Adrenal gland (tissue), 5 donors: ENCODE results near the gene BRD1.

Source experiments
- POLR2A ChIP-seq, 2 donors: fragments of 450-650 bp; IDR thresholded peaks; one replicate each; pipeline ENCODE4 v1.6.1; 2017; ENCODE audit warnings: antibody characterized with exemption in 2 of 2, mild to moderate bottlenecking in 2 of 2, moderate library complexity in 1 of 2
- TF ChIP-seq, protein P1 (sequence below), 6 experiments: fragments of 450-650 bp in 4 of 6; fragments of 200-600 bp in 2 of 6; sonication (generic) in 1 of 6; IDR thresholded peaks; 1 replicate in 5 of 6; 2 replicates in 1 of 6; pipeline versions ENCODE4 v1.5.1 to v1.8.0; 2016 to 2021; ENCODE audit warnings: antibody characterized with exemption in 6 of 6, mild to moderate bottlenecking in 2 of 6, moderate library complexity in 1 of 6
- donor health status: DM: no; HTN: no; CAD: no.

DNA sequence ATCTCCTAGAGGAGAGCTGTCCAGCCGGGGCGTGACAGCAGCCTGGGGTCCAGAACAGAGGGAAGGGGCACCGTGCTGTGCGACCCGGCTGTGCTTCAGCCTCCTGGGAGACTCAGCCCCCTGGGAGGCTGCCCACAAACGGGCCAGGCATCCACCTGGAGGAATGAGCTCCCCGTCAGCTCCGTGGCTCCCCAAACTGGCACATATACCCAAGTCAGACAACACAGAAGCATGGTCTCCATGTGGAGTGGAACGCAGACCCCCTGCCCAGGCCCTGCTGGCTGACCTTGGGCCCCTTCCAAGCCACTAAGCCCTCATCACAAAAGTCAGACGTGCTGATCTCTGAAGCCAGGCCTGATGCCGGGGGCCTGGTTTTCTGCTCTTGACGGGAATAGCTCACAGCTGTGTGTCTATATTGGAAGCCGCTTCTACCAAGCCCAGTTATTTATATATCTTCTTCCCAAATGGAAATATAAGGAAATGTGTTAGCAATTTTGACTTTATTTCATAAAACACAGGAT lies 91.7 kb downstream of the BRD1 start:
- TF ChIP-seq POLR2A (IDR thresholded peaks at IDR 0.05), result no peak
- TF ChIP-seq, protein P1, sequence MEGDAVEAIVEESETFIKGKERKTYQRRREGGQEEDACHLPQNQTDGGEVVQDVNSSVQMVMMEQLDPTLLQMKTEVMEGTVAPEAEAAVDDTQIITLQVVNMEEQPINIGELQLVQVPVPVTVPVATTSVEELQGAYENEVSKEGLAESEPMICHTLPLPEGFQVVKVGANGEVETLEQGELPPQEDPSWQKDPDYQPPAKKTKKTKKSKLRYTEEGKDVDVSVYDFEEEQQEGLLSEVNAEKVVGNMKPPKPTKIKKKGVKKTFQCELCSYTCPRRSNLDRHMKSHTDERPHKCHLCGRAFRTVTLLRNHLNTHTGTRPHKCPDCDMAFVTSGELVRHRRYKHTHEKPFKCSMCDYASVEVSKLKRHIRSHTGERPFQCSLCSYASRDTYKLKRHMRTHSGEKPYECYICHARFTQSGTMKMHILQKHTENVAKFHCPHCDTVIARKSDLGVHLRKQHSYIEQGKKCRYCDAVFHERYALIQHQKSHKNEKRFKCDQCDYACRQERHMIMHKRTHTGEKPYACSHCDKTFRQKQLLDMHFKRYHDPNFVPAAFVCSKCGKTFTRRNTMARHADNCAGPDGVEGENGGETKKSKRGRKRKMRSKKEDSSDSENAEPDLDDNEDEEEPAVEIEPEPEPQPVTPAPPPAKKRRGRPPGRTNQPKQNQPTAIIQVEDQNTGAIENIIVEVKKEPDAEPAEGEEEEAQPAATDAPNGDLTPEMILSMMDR (IDR thresholded peaks at IDR 0.05), result no peak
